Keratinocyte (primary cell): ENCODE measurements around the gene CREB3L1.

Source experiments
- CTCF ChIP-seq, 3 experiments: IDR thresholded peaks in 1 of 3; conservative IDR thresholded peaks in 1 of 3; optimal IDR thresholded peaks in 1 of 3; 2 replicates in 2 of 3; 3 replicates in 1 of 3; pipeline versions ENCODE3 to v1.5.1; 2011; ENCODE audit warnings: low read length in 3 of 3, mild to moderate bottlenecking in 3 of 3, moderate library complexity in 2 of 3, control low read depth in 1 of 3, inconsistent platforms in 1 of 3; ENCODE audit not compliant: insufficient read depth in 2 of 3; ENCODE audit errors: extremely low read depth in 1 of 3
- EZH2 ChIP-seq: IDR thresholded peaks from one replicate; pipeline ENCODE4 v1.6.1; 2012; ENCODE audit warnings: inconsistent platforms, mild to moderate bottlenecking, low read length, moderate library complexity

GRCh38 chr11:46305295-46305694 is 27.8 kb downstream of the CREB3L1 start:
- TF ChIP-seq CTCF (optimal IDR thresholded peaks at IDR 0.05 in 1 of 3, IDR thresholded peaks at IDR 0.05 in 1 of 3, conservative IDR thresholded peaks at IDR 0.05 in 1 of 3; ENCODE audit: extremely low read depth in 1 of 3, insufficient read depth in 2 of 3, low read length in 3 of 3): peak; percentile 8 to 35 (median 16)
- TF ChIP-seq EZH2: no peak
